ENCODE data around the gene EVI5L. TPM values are rescaled to one million over a fixed set of nuclear protein-coding genes. Genes with fewer than 3 reads are reported as not detected.
"Not testable (repeated sequence)": the region's sequence is repeated elsewhere in the genome, so short reads cannot be mapped to it uniquely, and the experiment has no call there.

The EVI5L gene
- total RNA-seq, 4 donors from 2014 or later: 14.4 to 30.3 (median 17.7) TPM

DNA sequence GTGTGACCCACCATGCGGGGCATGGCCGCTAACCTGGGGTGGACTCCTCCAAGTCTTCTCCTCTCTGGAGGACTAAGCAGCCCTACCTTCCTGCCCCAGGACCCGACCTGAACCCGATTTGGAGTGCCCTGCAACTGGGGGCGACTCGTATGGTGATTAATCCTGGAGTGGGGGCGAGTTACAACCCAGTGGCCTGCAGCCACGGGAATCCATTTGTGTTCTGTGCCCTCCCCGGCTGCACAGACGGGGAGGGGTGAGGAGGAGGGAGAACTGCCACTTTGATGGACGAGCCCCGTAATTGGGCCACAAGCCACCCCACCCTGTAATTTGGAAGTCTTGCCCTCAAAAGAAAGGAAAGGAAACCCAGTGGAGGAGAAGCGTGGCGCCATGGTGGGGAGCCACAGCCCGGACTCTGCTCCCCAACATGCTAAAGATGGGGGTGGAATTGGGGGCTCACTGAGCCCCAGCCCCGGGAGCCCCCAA is 26.1 kb downstream of the EVI5L start:
- peaks cover 0 to 62% (median 0%) of the 10 kb centered on the region in 3 donors for H3K36me3 ChIP-seq
- peaks cover 0 to 12% (median 0%) of the 10 kb centered on the region in 4 donors for H3K4me1 ChIP-seq
- no peaks in the 10 kb centered on the region for H3K9me3 ChIP-seq
- peaks cover 0 to 6% of the 10 kb centered on the region in 2 donors for H3K27me3 ChIP-seq
- DNase-seq (ENCODE audit: low spot score in 2 of 2): no peak
- TF ChIP-seq, protein P1, sequence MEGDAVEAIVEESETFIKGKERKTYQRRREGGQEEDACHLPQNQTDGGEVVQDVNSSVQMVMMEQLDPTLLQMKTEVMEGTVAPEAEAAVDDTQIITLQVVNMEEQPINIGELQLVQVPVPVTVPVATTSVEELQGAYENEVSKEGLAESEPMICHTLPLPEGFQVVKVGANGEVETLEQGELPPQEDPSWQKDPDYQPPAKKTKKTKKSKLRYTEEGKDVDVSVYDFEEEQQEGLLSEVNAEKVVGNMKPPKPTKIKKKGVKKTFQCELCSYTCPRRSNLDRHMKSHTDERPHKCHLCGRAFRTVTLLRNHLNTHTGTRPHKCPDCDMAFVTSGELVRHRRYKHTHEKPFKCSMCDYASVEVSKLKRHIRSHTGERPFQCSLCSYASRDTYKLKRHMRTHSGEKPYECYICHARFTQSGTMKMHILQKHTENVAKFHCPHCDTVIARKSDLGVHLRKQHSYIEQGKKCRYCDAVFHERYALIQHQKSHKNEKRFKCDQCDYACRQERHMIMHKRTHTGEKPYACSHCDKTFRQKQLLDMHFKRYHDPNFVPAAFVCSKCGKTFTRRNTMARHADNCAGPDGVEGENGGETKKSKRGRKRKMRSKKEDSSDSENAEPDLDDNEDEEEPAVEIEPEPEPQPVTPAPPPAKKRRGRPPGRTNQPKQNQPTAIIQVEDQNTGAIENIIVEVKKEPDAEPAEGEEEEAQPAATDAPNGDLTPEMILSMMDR (IDR thresholded peaks at IDR 0.05): no peak
- TF ChIP-seq EP300 (IDR thresholded peaks at IDR 0.05) (no peak), POLR2A (IDR thresholded peaks at IDR 0.05) (no peak)
- no peak overlapping the region for H3K4me3 ChIP-seq
- no peak overlapping the region for H3K27ac ChIP-seq
- 85 to 87% methylated on average over 15 to 16 of the region's 16 CpGs for WGBS, 2 donors

DNA sequence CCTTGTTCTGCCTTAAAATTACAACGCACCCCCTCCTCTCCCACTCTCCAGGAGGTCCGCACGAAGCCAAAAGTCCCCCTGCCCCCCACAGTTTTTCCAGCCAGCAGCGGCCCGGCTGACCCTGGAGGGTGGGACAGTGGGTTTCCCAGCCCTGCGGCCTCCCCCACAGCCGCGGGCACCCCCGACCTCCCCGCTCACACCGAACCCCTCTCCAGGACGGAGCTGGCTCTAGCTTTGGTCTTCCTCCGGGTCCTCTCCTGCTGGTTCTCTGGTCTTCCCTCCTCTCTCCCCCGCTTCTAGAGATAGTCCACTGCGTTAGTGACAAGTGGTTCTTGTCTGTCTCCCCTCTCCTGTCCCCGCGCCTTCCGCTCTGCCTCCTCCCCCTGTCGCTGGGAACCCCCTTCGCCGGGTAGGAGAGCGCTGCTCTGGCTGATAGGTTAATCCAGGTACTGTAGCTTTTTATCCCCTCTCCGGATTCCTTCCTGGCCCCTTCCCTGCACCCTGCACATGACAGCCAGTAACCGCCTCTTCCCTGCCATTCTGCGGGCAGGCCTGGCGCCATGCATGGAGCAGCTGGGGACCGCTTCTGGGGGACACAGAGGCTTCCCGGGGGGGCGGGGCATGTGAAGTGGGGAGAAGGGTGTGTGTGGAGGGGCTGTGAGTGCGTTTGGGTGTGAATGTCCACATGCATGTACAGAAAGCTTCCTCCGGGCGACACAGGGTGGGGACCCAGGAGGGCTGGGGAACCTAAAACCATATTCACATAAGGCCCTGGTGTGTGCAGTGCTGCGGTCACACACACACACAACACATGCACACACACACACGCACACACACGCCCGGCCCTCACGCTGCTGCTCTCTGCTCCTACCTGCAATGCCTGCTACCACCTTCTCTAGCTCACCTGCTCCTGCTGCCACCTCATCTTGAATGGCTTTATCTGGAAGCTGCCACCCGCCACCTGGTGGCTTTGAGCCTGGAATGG is 27.0 kb downstream of the EVI5L start:
- no peak overlapping the region for H3K27ac ChIP-seq
- peaks cover 0 to 12% of the 10 kb centered on the region in 2 donors for H3K27me3 ChIP-seq
- peaks cover 0 to 20% (median 4%) of the 10 kb centered on the region in 4 donors for H3K4me1 ChIP-seq
- H3K9me3 ChIP-seq: no peaks in the 10 kb centered on the region
- no peak for TF ChIP-seq EP300 (IDR thresholded peaks at IDR 0.05)
- TF ChIP-seq POLR2A (IDR thresholded peaks at IDR 0.05): no peak
- TF ChIP-seq, protein P1 (IDR thresholded peaks at IDR 0.05): no peak
- WGBS, 2 donors: 77 to 85% methylated on average over 35 to 38 of the region's 38 CpGs
- DNase-seq (ENCODE audit: low spot score in 2 of 2): no peak
- no peak overlapping the region for H3K4me3 ChIP-seq
- H3K36me3 ChIP-seq: peaks cover 0 to 58% (median 0%) of the 10 kb centered on the region in 3 donors

DNA sequence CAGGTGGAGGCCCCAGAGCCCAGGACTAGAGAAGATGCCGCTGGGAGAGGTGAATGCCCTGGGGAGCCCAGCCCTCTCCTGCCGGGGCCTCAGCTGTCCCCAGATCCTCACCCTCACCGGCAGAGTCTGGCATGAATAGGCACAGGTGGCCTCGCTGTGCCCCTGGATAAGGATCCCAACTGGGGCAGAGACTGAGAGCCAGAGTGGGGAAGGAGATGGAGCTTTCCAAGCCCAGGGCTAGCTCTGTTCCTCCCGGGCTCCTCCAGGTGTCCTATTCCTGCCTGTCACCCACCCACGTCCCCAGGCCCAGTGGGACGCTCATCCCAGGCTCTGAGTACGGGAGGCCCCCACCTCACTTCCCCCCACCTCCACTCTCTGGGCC is 27.7 kb downstream of the EVI5L start:
- TF ChIP-seq EP300 (IDR thresholded peaks at IDR 0.05) (no peak), POLR2A (IDR thresholded peaks at IDR 0.05) (no peak)
- TF ChIP-seq, protein P1 (IDR thresholded peaks at IDR 0.05): no peak
- no peak overlapping the region for H3K4me3 ChIP-seq
- DNase-seq (ENCODE audit: low spot score in 2 of 2): no peak
- H3K36me3 ChIP-seq: peaks cover 0 to 58% (median 0%) of the 10 kb centered on the region in 3 donors
- 70 to 75% methylated on average over 4 to 7 of the region's 8 CpGs for WGBS, 2 donors
- H3K27ac ChIP-seq: no peak overlapping the region
- H3K27me3 ChIP-seq: peaks cover 0 to 16% of the 10 kb centered on the region in 2 donors
- H3K9me3 ChIP-seq: no peaks in the 10 kb centered on the region
- H3K4me1 ChIP-seq: peaks cover 0 to 27% (median 9%) of the 10 kb centered on the region in 4 donors

DNA sequence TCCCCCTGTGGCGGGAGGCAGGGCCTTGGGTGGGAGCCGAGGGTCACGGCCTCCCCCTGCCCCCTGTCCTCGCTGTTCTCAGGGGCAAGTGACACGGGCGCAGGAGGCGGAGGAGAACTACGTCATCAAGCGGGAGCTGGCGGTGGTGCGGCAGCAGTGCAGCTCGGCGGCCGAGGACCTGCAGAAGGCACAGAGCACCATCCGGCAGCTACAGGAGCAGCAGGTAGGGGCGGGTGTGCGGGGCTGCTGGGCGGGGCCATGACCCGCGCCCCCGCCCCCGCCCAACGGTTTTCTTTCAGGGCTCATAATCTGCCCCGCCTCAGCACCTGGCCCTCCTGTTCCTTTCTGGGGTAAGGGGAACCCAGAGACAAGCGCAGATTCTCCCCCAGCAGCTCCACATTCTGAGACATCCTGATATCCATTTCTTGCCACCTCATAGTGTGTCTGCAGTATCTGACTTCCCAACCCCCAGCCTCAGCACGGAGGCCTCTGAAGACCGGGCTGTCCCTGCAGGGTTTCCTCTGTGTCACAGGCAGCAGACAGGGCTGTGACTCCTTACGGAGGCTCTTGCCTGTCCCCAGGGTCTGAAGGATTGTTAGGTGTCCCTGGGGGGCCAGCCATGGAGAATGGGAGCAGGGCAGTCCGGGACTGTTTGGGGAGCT is 28.2 kb downstream of the EVI5L start:
- TF ChIP-seq POLR2A (IDR thresholded peaks at IDR 0.05) (no peak), EP300 (IDR thresholded peaks at IDR 0.05) (no peak)
- TF ChIP-seq, protein P1 (IDR thresholded peaks at IDR 0.05): no peak
- no peak for DNase-seq (ENCODE audit: low spot score in 2 of 2)
- peaks cover 0 to 61% (median 0%) of the 10 kb centered on the region in 3 donors for H3K36me3 ChIP-seq
- H3K4me1 ChIP-seq: peaks cover 0 to 25% (median 9%) of the 10 kb centered on the region in 4 donors
- no peak overlapping the region for H3K27ac ChIP-seq
- WGBS, 2 donors: 65 to 70% methylated on average over 22 to 27 of the region's 29 CpGs
- no peaks in the 10 kb centered on the region for H3K9me3 ChIP-seq
- H3K4me3 ChIP-seq: no peak overlapping the region
- H3K27me3 ChIP-seq: peaks cover 0 to 16% of the 10 kb centered on the region in 2 donors

DNA sequence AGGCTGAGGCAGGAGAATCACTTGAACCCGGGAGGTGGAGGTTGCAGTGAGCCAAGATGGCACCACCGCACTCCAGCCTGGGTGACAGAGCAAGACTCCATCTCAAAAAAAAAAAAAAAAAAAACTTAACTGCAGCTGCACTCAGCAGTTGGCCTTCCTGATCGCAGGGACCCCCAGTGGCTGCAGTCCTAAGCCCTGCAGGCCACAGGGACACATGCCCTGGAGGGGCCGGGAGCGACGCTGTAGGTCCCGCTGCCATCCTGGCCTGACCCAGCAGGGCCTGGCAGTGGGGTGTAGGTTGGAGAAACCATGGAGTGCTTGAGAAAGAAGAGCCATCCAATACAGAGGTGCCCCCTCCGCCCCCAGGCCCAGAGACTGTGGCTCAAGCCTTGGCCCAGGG is 29.1 kb downstream of the EVI5L start:
- Histone ChIP-seq H3K36me3 (peaks cover 0 to 69% (median 0%) of the 10 kb centered on the region in 3 donors), H3K27me3 (peaks cover 0 to 24% of the 10 kb centered on the region in 2 donors), H3K4me1 (peaks cover 0 to 22% (median 9%) of the 10 kb centered on the region in 4 donors)
- DNase-seq (ENCODE audit: low spot score in 2 of 2); H3K27ac ChIP-seq; H3K4me3 ChIP-seq; H3K9me3 ChIP-seq: not testable (repeated sequence)
- WGBS, 2 donors: 91 to 96% methylated on average over 5 to 8 of the region's 8 CpGs

Measured in tibial nerve (tissue), 4 donors.